Neural cell (in vitro differentiated cells): ENCODE data around the gene CDH5. TPM values are rescaled to one million over a fixed set of nuclear protein-coding genes. Genes with fewer than 3 reads are reported as not detected.

ENCODE experiments used
- H2AFZ ChIP-seq: fragments of 200-600, 300-800 bp; sonication (generic), shearing (Covaris generic); 2 replicates; pipeline ENCODE4 v1.6.0; 2014; ENCODE audit warnings: low read depth, mild to moderate bottlenecking, antibody characterized with exemption, low read length, moderate library complexity
- H3F3A ChIP-seq: fragments of 200-600 bp; shearing (Covaris generic); 2 replicates; pipeline ENCODE4 v1.6.1; 2016; ENCODE audit warnings: mild to moderate bottlenecking, moderate library complexity, mixed read lengths, antibody characterized with exemption, low read length; ENCODE audit not compliant: insufficient read depth, poor library complexity, severe bottlenecking
- H3K27ac ChIP-seq: fragments of 200-600, 300-800 bp; sonication (generic), shearing (Covaris generic); 2 replicates; pipeline ENCODE4 v1.5.1; 2014; ENCODE audit warnings: mild to moderate bottlenecking, low read length, moderate library complexity
- H3K27me3 ChIP-seq: fragments of 300-800, 200-600 bp; sonication (generic), shearing (Covaris generic); 2 replicates; pipeline ENCODE4 v1.6.0; 2014; ENCODE audit warnings: mild to moderate bottlenecking, low read depth, low read length, moderate library complexity; ENCODE audit not compliant: insufficient read depth
- H3K36me3 ChIP-seq: fragments of 300-800, 200-600 bp; sonication (generic), shearing (Covaris generic); 2 replicates; pipeline ENCODE4 v1.5.1; 2014; ENCODE audit warnings: mild to moderate bottlenecking, antibody characterized with exemption, low read length, moderate library complexity; ENCODE audit not compliant: insufficient read depth
- H3K4me2 ChIP-seq: fragments of 300-800, 200-600 bp; sonication (generic), shearing (Covaris generic); 2 replicates; pipeline ENCODE4 v1.6.0; 2014; ENCODE audit warnings: mild to moderate bottlenecking, low read length
- H3K4me3 ChIP-seq: fragments of 300-800, 200-600 bp; sonication (generic), shearing (Covaris generic); 2 replicates; pipeline ENCODE4 v1.5.1; 2014; ENCODE audit warnings: mild to moderate bottlenecking, low read length, moderate library complexity
- H3K79me2 ChIP-seq: fragments of 200-600 bp; shearing (Covaris generic); replicated peaks from 2 replicates; pipeline ENCODE4 v1.6.0; 2014; ENCODE audit warnings: mild to moderate bottlenecking, low read length, moderate library complexity; ENCODE audit not compliant: insufficient read depth
- H3K9ac ChIP-seq: fragments of 300-800, 200-600 bp; sonication (generic), shearing (Covaris generic); 2 replicates; pipeline ENCODE4 v1.6.1; 2016; ENCODE audit warnings: mild to moderate bottlenecking, low read length, mixed read lengths
- H3K9me2 ChIP-seq: fragments of 200-600 bp; shearing (Covaris generic); 2 replicates; pipeline ENCODE4 v1.6.1; 2016; ENCODE audit warnings: mild to moderate bottlenecking, low read length, mixed read lengths; ENCODE audit not compliant: insufficient read depth
- H3K9me3 ChIP-seq: fragments of 200-600, 300-800 bp; sonication (generic), shearing (Covaris generic); 2 replicates; pipeline ENCODE4 v1.6.1; 2016; ENCODE audit warnings: mild to moderate bottlenecking, mixed run types, low read length, moderate library complexity, mixed read lengths
- H4K20me1 ChIP-seq: fragments of 200-600 bp; shearing (Covaris generic); 2 replicates; pipeline ENCODE4 v1.6.1; 2016; ENCODE audit warnings: mild to moderate bottlenecking, mixed run types; ENCODE audit not compliant: insufficient read depth
- CTCF ChIP-seq: fragments of 450-650 bp; IDR thresholded peaks from 2 replicates; pipeline ENCODE4 v1.5.1; 2014; ENCODE audit warnings: antibody characterized with exemption, mild to moderate bottlenecking, moderate library complexity; ENCODE audit not compliant: poor library complexity, severe bottlenecking
- EP300 ChIP-seq: fragments of 450-650 bp; conservative IDR thresholded peaks from 2 replicates; pipeline ENCODE4 v1.6.1; 2014; ENCODE audit warnings: antibody characterized with exemption, mild to moderate bottlenecking, moderate library complexity; ENCODE audit not compliant: poor library complexity, severe bottlenecking
- EZH2 ChIP-seq: fragments of 200-600, 300-800 bp; shearing (Covaris generic), sonication (generic); IDR thresholded peaks from 2 replicates; pipeline ENCODE4 v1.6.1; 2014; ENCODE audit warnings: antibody characterized with exemption, low read length, borderline replicate concordance, mild to moderate bottlenecking; ENCODE audit not compliant: insufficient read depth, poor library complexity, severe bottlenecking
- MXI1 ChIP-seq: fragments of 450-650 bp; conservative IDR thresholded peaks from 2 replicates; pipeline ENCODE4 v1.6.1; 2014; ENCODE audit warnings: antibody characterized with exemption, mild to moderate bottlenecking; ENCODE audit not compliant: poor library complexity, severe bottlenecking
- POLR2AphosphoS5 ChIP-seq: IDR thresholded peaks from 2 replicates; pipeline ENCODE4 v1.6.1; 2012
- RAD21 ChIP-seq: fragments of 450-650 bp; conservative IDR thresholded peaks from 2 replicates; pipeline ENCODE4 v1.6.1; 2014; ENCODE audit warnings: antibody characterized with exemption, mild to moderate bottlenecking, moderate library complexity
- SMC3 ChIP-seq: fragments of 450-650 bp; conservative IDR thresholded peaks from 2 replicates; pipeline ENCODE4 v1.6.1; 2014; ENCODE audit warnings: antibody characterized with exemption, mild to moderate bottlenecking, moderate library complexity; ENCODE audit not compliant: poor library complexity
- TAF1 ChIP-seq: IDR thresholded peaks from 2 replicates; pipeline ENCODE4 v1.6.1; 2012; ENCODE audit warnings: low read depth
- polyA plus RNA-seq: library from polyadenylated mRNA; depleted of rRNA; stranded (reverse); fragments of >200 nt; gene quantifications from 2 replicates; pipeline ENCODE4 v1.2.3, GENCODE V29; 2014
- TF ChIP-seq, protein P1 (sequence below): IDR thresholded peaks from 2 replicates; pipeline ENCODE4 v1.6.1; 2012; ENCODE audit warnings: borderline replicate concordance

Gene CDH5
- polyA plus RNA-seq, 1 donor from 2014 or later = not detected

DNA sequence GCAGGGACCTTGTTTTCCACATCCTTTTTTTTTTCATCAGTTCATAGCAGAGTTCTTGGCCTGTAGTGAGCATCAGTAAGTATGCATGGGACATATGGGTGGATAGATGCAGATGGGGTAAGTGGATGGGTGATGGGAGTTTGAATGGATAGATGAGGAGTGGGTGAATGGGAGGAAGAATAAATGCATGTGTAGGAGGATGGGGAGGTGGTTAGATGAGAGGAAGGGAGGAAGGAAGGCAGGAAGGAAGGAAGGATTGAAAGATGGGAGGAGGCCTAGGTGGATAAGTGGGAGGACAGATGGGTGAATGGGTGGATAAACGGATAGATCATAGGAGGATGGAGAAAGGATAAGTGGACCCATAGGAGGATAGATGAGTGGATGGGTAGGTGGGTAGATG lies 56.7 kb downstream of the CDH5 start:
- Histone ChIP-seq H3K4me2 (no peak overlapping the region), H4K20me1 (no peaks in the 10 kb centered on the region), H3K9me3 (peaks cover 5% of the 10 kb centered on the region), H3K36me3 (no peaks in the 10 kb centered on the region), H3K9me2 (no peaks in the 10 kb centered on the region), H2AFZ (no peak overlapping the region), H3K4me3 (no peak overlapping the region), H3K27me3 (peaks cover 34% of the 10 kb centered on the region), H3K9ac (no peak overlapping the region), H3K27ac (no peak overlapping the region), H3K79me2 (no peaks in the 10 kb centered on the region), H3F3A (no peaks in the 10 kb centered on the region)
- TF ChIP-seq POLR2AphosphoS5 (no peak), EP300 (no peak), RAD21 (no peak), MXI1 (no peak), TAF1 (no peak), SMC3 (no peak), CTCF (no peak), EZH2 (no peak)
- TF ChIP-seq, protein P1, sequence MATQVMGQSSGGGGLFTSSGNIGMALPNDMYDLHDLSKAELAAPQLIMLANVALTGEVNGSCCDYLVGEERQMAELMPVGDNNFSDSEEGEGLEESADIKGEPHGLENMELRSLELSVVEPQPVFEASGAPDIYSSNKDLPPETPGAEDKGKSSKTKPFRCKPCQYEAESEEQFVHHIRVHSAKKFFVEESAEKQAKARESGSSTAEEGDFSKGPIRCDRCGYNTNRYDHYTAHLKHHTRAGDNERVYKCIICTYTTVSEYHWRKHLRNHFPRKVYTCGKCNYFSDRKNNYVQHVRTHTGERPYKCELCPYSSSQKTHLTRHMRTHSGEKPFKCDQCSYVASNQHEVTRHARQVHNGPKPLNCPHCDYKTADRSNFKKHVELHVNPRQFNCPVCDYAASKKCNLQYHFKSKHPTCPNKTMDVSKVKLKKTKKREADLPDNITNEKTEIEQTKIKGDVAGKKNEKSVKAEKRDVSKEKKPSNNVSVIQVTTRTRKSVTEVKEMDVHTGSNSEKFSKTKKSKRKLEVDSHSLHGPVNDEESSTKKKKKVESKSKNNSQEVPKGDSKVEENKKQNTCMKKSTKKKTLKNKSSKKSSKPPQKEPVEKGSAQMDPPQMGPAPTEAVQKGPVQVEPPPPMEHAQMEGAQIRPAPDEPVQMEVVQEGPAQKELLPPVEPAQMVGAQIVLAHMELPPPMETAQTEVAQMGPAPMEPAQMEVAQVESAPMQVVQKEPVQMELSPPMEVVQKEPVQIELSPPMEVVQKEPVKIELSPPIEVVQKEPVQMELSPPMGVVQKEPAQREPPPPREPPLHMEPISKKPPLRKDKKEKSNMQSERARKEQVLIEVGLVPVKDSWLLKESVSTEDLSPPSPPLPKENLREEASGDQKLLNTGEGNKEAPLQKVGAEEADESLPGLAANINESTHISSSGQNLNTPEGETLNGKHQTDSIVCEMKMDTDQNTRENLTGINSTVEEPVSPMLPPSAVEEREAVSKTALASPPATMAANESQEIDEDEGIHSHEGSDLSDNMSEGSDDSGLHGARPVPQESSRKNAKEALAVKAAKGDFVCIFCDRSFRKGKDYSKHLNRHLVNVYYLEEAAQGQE = no peak

- Histone ChIP-seq H3K4me3 (no peak overlapping the region), H3F3A (no peaks in the 10 kb centered on the region), H3K27me3 (peaks cover 55% of the 10 kb centered on the region)
Observed at GRCh38 chr16:66425651-66426050, 59.2 kb downstream of the CDH5 start.

More at GRCh38 chr16:66425651-66426050, 59.2 kb downstream of the CDH5 start:
- no peaks in the 10 kb centered on the region for H3K36me3 ChIP-seq
- no peak overlapping the region for H3K9ac ChIP-seq
- H3K4me2 ChIP-seq = no peak overlapping the region
- no peaks in the 10 kb centered on the region for H3K79me2 ChIP-seq
- H3K27ac ChIP-seq = no peak overlapping the region
- TF ChIP-seq TAF1 (no peak), MXI1 (no peak), POLR2AphosphoS5 (no peak)
- no peaks in the 10 kb centered on the region for H3K9me2 ChIP-seq
- no peak overlapping the region for H2AFZ ChIP-seq
- H3K9me3 ChIP-seq = peaks cover 5% of the 10 kb centered on the region
- no peaks in the 10 kb centered on the region for H4K20me1 ChIP-seq
